ENCODE results near the gene GABPB1. TPM values are rescaled to one million over a fixed set of nuclear protein-coding genes. Genes with fewer than 3 reads are reported as not detected.

The GABPB1 gene
- total RNA-seq, 1 experiment from 2014 or later, result 45.0 TPM

- Histone ChIP-seq H3K18ac (ENCODE audit: insufficient read length, low read depth, low read length) (no peak overlapping the region), H3K4me1 (ENCODE audit: insufficient read depth, low read length) (no peaks in the 10 kb centered on the region), H2BK120ac (ENCODE audit: low read depth, low read length, poor library complexity, severe bottlenecking) (no peak overlapping the region), H3K9me3 (ENCODE audit: control insufficient read depth, low read depth, low read length) (no peaks in the 10 kb centered on the region), H3K4ac (ENCODE audit: low read depth, low read length) (no peak overlapping the region), H2BK15ac (ENCODE audit: low read depth, low read length) (no peak overlapping the region), H4K91ac (ENCODE audit: insufficient read length, low read depth, low read length) (no peak overlapping the region), H2BK5ac (ENCODE audit: insufficient read length, low read length) (no peak overlapping the region), H3K23ac (ENCODE audit: insufficient read length, low read depth, low read length) (no peak overlapping the region), H3K27me3 (ENCODE audit: insufficient read depth, low read length) (no peaks in the 10 kb centered on the region), H4K5ac (ENCODE audit: insufficient read length, low read depth, low read length) (no peak overlapping the region), H4K8ac (replicated peaks; ENCODE audit: insufficient read length, low read depth, low read length) (no peak overlapping the region), H2BK20ac (ENCODE audit: low read depth, low read length, poor library complexity, severe bottlenecking) (no peak overlapping the region), H3K4me2 (ENCODE audit: insufficient read depth, insufficient read length, low read length) (no peak overlapping the region), H2BK12ac (ENCODE audit: insufficient read length, low read depth, low read length) (no peak overlapping the region), H3K79me1 (ENCODE audit: insufficient read depth, low read depth, low read length, poor library complexity, severe bottlenecking) (no peaks in the 10 kb centered on the region), H2AFZ (ENCODE audit: low read length) (no peak overlapping the region), H3T11ph (ENCODE audit: low read length) (no peak overlapping the region), H3K14ac (ENCODE audit: insufficient read depth, low read length) (no peak overlapping the region), H3K9ac (ENCODE audit: extremely low read depth, insufficient read length, low read length) (no peak overlapping the region), H3K27ac (ENCODE audit: insufficient read length, low read depth, low read length) (no peak overlapping the region), H3K79me2 (ENCODE audit: insufficient read depth, low read length) (no peaks in the 10 kb centered on the region), H3K56ac (ENCODE audit: insufficient read length, low read depth, low read length) (no peak overlapping the region), H2AK5ac (ENCODE audit: insufficient read length, low read length) (no peak overlapping the region), H3K23me2 (ENCODE audit: insufficient read length, low read depth, low read length, poor library complexity, severe bottlenecking) (no peaks in the 10 kb centered on the region), H4K20me1 (ENCODE audit: control insufficient read depth, insufficient read depth, insufficient read length) (no peaks in the 10 kb centered on the region)
- peak overlapping the region in 1 of 3 experiments; percentile 52; a peak in 1 of 7 replicates for H3K27ac Mint-ChIP-seq
- no peak for DNase-seq
- no peaks in the 10 kb centered on the region for H3K4me1 Mint-ChIP-seq
- WGBS (ENCODE audit: extremely low coverage, insufficient read length, low lambda C conversion rate), result no CpG with 5 or more reads among the region's 5 CpGs
- no peak overlapping the region for H3K4me3 Mint-ChIP-seq
- TF ChIP-seq CTCF (conservative IDR thresholded peaks at IDR 0.05), result no peak
- no peaks in the 10 kb centered on the region for H3K36me3 Mint-ChIP-seq (ENCODE audit: insufficient read depth in 1 of 3, low read depth in 3 of 3)
- H3K9me3 Mint-ChIP-seq, result no peaks in the 10 kb centered on the region
- peaks cover 3% of the 10 kb centered on the region; the same call in 1 of the 2 replicates for H3K27me3 Mint-ChIP-seq (ENCODE audit: low read depth)
Observed at GRCh38 chr15:50259276-50259675, 95.7 kb downstream of the GABPB1 start.
